IMR-90 (cell line): ENCODE measurements around the gene BACH1.

Source experiments
- CEBPB ChIP-seq: IDR thresholded peaks from 2 replicates; pipeline ENCODE4 v1.6.1; 2012; ENCODE audit warnings: low read depth, low read length, improper control_type of control experiment
- CHD1 ChIP-seq: IDR thresholded peaks from 2 replicates; pipeline ENCODE4 v1.6.1; 2012; ENCODE audit warnings: low read depth, low read length, improper control_type of control experiment
- CTCF ChIP-seq: conservative IDR thresholded peaks from 2 replicates; pipeline ENCODE4 v1.5.1; 2012; ENCODE audit warnings: mild to moderate bottlenecking, low read depth, low read length, improper control_type of control experiment
- ELK1 ChIP-seq: fragments of 150-350 bp; IDR thresholded peaks from 2 replicates; pipeline ENCODE4 v1.6.1; 2016; ENCODE audit warnings: low read depth, mild to moderate bottlenecking, low read length, moderate library complexity, borderline replicate concordance
- MAZ ChIP-seq: IDR thresholded peaks from 2 replicates; pipeline ENCODE4 v1.6.1; 2012; ENCODE audit warnings: low read depth, mild to moderate bottlenecking, low read length, improper control_type of control experiment, moderate library complexity, borderline replicate concordance
- MXI1 ChIP-seq: IDR thresholded peaks from 2 replicates; pipeline ENCODE4 v1.6.1; 2012; ENCODE audit warnings: low read depth, mild to moderate bottlenecking, low read length, moderate library complexity, borderline replicate concordance
- NFE2L2 ChIP-seq: fragments of 150-350 bp; IDR thresholded peaks from 2 replicates; pipeline ENCODE4 v1.6.1; 2016; ENCODE audit warnings: low read depth, mild to moderate bottlenecking, low read length
- POLR2A ChIP-seq: IDR thresholded peaks from 2 replicates; pipeline ENCODE4 v1.6.1; 2012; ENCODE audit warnings: mild to moderate bottlenecking, low read depth, low read length
- RAD21 ChIP-seq: IDR thresholded peaks from 2 replicates; pipeline ENCODE4 v1.6.1; 2012; ENCODE audit warnings: low read length, improper control_type of control experiment
- RCOR1 ChIP-seq: IDR thresholded peaks from 2 replicates; pipeline ENCODE4 v1.6.1; 2012; ENCODE audit warnings: mild to moderate bottlenecking, low read length, improper control_type of control experiment; ENCODE audit not compliant: insufficient replicate concordance
- RFX5 ChIP-seq: IDR thresholded peaks from 2 replicates; pipeline ENCODE4 v1.8.0; 2012; ENCODE audit warnings: low read depth, mild to moderate bottlenecking, low read length, moderate library complexity
- SMC3 ChIP-seq: fragments of 150-350 bp; IDR thresholded peaks from 2 replicates; pipeline ENCODE4 v1.6.1; 2016; ENCODE audit warnings: low read depth, mild to moderate bottlenecking, antibody characterized with exemption, low read length, moderate library complexity
- USF2 ChIP-seq: fragments of 150-350 bp; IDR thresholded peaks from 2 replicates; pipeline ENCODE4 v1.6.1; 2017; ENCODE audit warnings: mild to moderate bottlenecking, antibody characterized with exemption, low read length, low read depth

DNA sequence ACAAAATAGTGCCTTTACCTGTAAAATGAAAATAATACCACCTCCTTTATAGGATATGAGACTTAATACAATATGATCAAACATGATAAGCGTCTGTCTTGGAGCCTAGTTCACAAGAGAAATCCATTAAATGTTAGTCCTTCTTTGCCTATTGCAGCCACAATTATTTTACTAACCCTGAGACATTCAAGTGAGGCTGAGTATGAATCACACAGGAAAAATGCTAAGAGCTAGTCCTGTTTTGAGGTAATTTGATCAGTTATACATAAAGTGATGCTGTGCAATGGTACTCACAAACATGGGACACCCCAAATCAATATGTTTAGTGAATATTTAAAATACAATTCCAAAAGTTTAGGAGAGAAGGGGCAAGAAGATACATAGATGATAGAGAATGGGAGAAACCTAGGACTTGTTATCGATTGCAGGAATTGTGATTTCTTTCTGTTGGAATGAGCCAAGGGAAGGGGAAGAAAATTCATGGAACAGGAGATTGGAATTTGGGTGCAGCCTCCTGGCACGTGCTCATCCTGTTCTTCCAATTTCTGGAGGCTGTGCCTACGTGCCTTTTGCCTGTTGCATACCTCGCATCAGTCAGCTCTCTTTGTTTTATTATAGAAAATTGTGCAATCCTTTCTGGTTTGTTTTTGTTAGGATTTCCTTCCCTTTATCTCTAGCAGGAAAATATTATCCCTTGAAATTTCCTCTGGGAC, 39.9 kb upstream of the BACH1 start:
- no peak for TF ChIP-seq CTCF
- TF ChIP-seq MXI1 = no peak
- peak; percentile 98 for TF ChIP-seq CEBPB
- no peak for TF ChIP-seq RAD21
- no peak for TF ChIP-seq RCOR1
- no peak for TF ChIP-seq POLR2A
- TF ChIP-seq MAZ = no peak
- TF ChIP-seq CHD1 = no peak
- no peak for TF ChIP-seq NFE2L2
- TF ChIP-seq ELK1 = no peak
- TF ChIP-seq RFX5 = no peak
- TF ChIP-seq USF2 = peak; percentile 74
- no peak for TF ChIP-seq SMC3
